DMS153 treated with DMSO at 0.1 percent for 48 hours (cell line): Measurements from ENCODE around the gene NT5C3B.
"Not testable (repeated sequence)": the region's sequence is repeated elsewhere in the genome, so short reads cannot be mapped to it uniquely, and the experiment has no call there.

Source experiments
- DNase-seq: peaks from one replicate; lab custom pipeline; 2025; ENCODE audit not compliant: unreplicated experiment; lab: John Stamatoyannopoulos, UW

NT5C3B gene

GRCh38 chr17:41785091-41785858 is 50.8 kb downstream of the NT5C3B start:
- DNase-seq = no peak

DNA sequence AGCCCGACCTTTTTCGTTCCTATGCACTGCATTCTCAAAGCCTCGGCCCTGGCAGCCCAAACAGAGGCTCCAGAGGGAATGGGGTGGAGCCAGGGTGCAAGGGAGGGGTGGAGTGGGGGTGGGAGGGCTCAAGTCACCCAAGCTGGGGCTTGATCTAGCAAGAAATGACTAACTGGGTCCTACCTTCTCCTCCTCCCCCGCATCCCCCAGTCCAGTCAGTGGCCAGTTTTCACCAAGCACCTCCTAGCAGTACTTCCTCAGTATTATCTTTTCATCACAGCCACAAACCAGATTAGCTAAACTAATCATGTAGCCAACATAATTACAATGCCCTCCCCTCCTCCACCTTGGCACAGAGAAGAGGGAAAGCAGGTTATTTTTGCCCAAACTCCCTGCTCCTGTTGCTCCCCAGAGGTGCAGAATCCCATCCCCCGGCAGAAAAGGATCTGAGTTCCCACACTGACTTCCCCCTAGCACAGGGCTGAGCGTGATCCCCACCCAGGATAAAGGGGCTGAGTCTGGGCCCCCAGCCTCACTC is 51.8 kb downstream of the NT5C3B start:
- DNase-seq = no peak

- DNase-seq = no peak
Observed at GRCh38 chr17:41782142-41782541, 53.9 kb downstream of the NT5C3B start.

GRCh38 chr17:41781404-41782110 is 54.5 kb downstream of the NT5C3B start:
- DNase-seq = no peak

- DNase-seq = no peak
Observed at GRCh38 chr17:41779954-41780353, 56.1 kb downstream of the NT5C3B start.

- DNase-seq = peak; percentile 76
Observed at GRCh38 chr17:41777574-41778188, 58.4 kb downstream of the NT5C3B start.

DNA sequence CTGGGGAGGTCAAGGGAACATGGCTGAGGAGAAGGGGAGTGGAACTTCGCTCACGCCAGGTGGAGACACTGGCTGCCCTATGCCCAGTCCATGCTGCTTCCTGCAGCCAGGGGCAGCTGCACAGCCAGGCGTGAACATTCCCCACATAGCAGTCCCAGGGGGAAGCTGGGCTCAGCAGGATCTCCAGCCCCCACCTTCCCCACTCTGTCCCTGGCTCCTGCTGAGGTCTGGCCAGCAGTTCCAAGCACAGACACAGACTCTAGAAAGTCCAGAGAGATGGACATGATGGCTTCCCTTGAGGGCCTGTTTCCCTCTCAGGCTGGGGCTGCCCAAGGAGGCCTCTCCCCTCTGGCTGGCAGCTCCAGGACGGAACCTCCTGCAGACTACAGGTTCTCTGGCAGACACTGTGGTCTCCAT is 58.9 kb downstream of the NT5C3B start:
- DNase-seq = no peak

GRCh38 chr17:41776262-41776900 is 59.7 kb downstream of the NT5C3B start:
- not testable (repeated sequence) for DNase-seq

- DNase-seq = no peak
Observed at GRCh38 chr17:41775394-41776226, 60.4 kb downstream of the NT5C3B start.
